WI38 (cell line): Measurements from ENCODE around the gene ARHGAP23.

Experiments
- H3K4me3 ChIP-seq: 2 replicates; pipeline ENCODE4 v1.5.1; 2011; ENCODE audit warnings: low read depth, mild to moderate bottlenecking, control low read depth, low read length
- TF ChIP-seq, protein P1 (sequence below): IDR thresholded peaks from 2 replicates; pipeline ENCODE4 v1.5.1; 2012; ENCODE audit warnings: low read depth, mild to moderate bottlenecking, control low read depth, low read length

The ARHGAP23 gene

GRCh38 chr17:38533866-38534497 is 105.7 kb downstream of the ARHGAP23 start:
- H3K4me3 ChIP-seq = no peak overlapping the region
- TF ChIP-seq, protein P1, sequence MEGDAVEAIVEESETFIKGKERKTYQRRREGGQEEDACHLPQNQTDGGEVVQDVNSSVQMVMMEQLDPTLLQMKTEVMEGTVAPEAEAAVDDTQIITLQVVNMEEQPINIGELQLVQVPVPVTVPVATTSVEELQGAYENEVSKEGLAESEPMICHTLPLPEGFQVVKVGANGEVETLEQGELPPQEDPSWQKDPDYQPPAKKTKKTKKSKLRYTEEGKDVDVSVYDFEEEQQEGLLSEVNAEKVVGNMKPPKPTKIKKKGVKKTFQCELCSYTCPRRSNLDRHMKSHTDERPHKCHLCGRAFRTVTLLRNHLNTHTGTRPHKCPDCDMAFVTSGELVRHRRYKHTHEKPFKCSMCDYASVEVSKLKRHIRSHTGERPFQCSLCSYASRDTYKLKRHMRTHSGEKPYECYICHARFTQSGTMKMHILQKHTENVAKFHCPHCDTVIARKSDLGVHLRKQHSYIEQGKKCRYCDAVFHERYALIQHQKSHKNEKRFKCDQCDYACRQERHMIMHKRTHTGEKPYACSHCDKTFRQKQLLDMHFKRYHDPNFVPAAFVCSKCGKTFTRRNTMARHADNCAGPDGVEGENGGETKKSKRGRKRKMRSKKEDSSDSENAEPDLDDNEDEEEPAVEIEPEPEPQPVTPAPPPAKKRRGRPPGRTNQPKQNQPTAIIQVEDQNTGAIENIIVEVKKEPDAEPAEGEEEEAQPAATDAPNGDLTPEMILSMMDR = no peak

DNA sequence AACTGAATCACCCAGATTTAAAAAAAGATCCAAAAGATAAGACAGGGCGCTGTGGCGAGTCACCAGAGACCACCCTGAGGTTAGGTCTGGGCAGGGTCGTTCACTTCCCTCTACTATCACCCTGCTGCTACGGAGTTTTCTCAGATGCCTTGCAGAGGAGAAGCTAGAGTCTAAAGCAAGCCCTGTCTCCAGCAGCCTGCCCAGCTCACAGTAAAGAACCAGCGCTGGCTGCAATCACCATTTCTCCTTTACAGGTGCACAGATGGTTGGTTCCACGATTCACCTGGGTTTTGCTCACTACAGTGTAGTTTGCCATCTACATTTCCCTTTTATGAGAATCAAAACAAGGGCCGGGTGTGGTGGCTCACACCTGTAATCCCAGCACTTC is 106.2 kb downstream of the ARHGAP23 start:
- TF ChIP-seq, protein P1 = no peak
- no peak overlapping the region for H3K4me3 ChIP-seq

DNA sequence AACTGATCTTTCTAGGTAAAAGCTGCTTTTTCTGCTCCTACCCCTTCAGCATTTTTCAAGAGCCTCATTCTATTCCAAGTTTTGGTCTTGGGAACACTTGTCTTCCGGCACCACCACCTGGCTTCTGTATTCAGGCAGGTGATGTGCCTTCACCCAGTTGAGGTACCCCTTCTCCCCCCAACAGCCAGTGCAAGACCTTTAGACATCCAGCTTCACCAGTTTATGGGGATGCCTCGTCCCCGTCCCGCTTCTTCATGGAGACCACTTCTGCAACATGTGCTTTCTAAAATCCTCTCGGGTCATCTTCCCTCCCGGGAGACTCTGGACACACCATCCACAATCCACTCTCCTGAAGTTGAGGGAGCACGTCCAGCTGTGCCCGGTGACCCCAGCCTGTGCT is 107.6 kb downstream of the ARHGAP23 start:
- TF ChIP-seq, protein P1 = no peak
- no peak overlapping the region for H3K4me3 ChIP-seq

DNA sequence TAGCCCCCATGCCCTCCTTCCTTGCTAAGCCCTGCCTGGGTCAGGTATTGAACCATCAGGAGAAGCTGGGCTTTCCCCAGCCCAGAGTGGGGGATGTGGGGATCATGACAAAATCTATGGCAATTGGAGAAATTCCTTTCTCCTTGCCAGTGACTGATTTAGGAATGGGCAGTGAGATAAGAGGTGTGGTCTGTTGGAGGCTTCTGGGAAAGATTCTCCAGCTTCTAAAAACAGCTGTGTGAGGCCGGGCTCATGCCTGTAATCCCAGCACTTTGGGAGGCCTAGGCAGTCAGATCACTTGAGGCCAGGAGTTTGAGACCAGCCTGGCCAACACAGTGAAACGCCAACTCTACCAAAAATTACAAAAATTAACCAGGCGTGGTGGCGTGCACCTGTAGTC is 108.4 kb downstream of the ARHGAP23 start:
- TF ChIP-seq, protein P1 = no peak

GRCh38 chr17:38538906-38539305 is 110.6 kb downstream of the ARHGAP23 start:
- no peak overlapping the region for H3K4me3 ChIP-seq
- TF ChIP-seq, protein P1 = no peak

More for the DNA sequence above, 108.4 kb downstream of the ARHGAP23 start:
- no peak overlapping the region for H3K4me3 ChIP-seq

DNA sequence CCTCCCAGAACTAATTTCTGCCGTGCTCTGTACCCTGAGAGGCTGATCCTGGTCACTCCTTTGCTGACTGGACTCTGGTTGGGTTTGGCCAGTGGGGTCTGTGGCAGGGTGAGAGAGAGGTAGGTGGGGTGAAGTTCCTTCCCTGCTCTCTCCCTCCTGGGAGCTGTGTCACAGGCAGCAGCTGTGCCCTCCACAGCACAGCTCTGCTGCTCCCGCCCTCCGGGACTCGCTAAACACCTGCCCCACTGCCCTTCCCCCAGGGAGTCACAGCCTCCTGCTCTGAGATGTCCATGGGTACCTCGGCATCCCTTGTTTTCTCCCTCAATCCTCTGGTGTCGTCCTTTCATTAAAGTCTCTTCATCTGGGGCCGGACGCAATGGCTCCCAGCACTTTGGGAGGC is 111.1 kb downstream of the ARHGAP23 start:
- TF ChIP-seq, protein P1 = no peak
- no peak overlapping the region for H3K4me3 ChIP-seq

DNA sequence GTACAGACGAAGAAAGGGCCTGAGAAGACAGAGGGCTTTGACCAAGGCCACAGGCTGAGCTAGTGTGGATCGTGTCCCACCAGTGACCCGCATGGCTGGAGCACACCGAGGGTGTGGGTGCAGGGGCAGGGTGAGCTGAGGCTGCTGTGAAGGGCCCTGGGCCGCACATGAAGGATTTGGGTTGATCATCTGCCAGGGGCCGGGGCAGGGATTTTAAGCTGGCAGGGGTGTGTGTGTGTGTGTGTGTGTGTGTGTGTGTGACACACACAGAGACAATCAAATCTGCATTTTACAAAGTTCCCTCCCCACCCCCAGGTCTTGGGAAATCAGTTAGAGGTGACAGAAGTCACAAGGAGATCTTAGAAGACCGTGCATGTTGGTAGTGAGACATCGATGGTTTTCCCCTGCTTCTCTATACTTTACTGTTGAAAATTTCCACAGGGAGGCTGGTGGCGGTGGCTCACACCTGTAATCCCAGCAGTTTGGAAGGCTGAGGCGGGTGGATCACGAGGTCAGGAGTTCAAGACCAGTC is 112.3 kb downstream of the ARHGAP23 start:
- TF ChIP-seq, protein P1 = no peak

More for the DNA sequence above, 112.3 kb downstream of the ARHGAP23 start:
- H3K4me3 ChIP-seq = no peak overlapping the region
